Neural crest cell (in vitro differentiated cells): Measurements from ENCODE around the gene EGFR. TPM values are rescaled to one million over a fixed set of nuclear protein-coding genes. Genes with fewer than 3 reads are reported as not detected.

Experiments used
- DNase-seq: peaks from one replicate; pipeline ENCODE4 v3.0.0; 2021; ENCODE audit warnings: low read depth, mixed read lengths, low spot score
- H3K27ac Mint-ChIP-seq: one replicate; pipeline ENCODE4 v1.8.0; 2021; ENCODE audit warnings: mild to moderate bottlenecking, mixed read lengths; ENCODE audit not compliant: unreplicated experiment
- H3K27me3 Mint-ChIP-seq: 2 replicates; pipeline ENCODE4 v1.8.0; 2021; ENCODE audit warnings: low read depth, mild to moderate bottlenecking, mixed read lengths
- H3K36me3 Mint-ChIP-seq: 2 replicates; pipeline ENCODE4 v1.8.0; 2021; ENCODE audit warnings: low read depth, mild to moderate bottlenecking, mixed read lengths
- H3K4me1 Mint-ChIP-seq: 2 replicates; pipeline ENCODE4 v1.8.0; 2021; ENCODE audit warnings: mixed read lengths
- H3K4me3 Mint-ChIP-seq: one replicate; pipeline ENCODE4 v1.8.0; 2021; ENCODE audit warnings: mild to moderate bottlenecking, mixed read lengths
- H3K9me3 Mint-ChIP-seq: 2 replicates; pipeline ENCODE4 v1.8.0; 2021; ENCODE audit warnings: mixed read lengths
- total RNA-seq: library from RNA; stranded (reverse); gene quantifications from 2 replicates; pipeline ENCODE4 v1.2.1, GENCODE V29; 2021
- TF ChIP-seq, protein P1 (sequence below): fragments of 200-600 bp; sonication (generic); conservative IDR thresholded peaks from 2 replicates; pipeline ENCODE4 v1.5.0; 2021; ENCODE audit warnings: antibody characterized with exemption, mild to moderate bottlenecking

Gene EGFR
- total RNA-seq, 1 donor from 2014 or later = 2.3 TPM

DNA sequence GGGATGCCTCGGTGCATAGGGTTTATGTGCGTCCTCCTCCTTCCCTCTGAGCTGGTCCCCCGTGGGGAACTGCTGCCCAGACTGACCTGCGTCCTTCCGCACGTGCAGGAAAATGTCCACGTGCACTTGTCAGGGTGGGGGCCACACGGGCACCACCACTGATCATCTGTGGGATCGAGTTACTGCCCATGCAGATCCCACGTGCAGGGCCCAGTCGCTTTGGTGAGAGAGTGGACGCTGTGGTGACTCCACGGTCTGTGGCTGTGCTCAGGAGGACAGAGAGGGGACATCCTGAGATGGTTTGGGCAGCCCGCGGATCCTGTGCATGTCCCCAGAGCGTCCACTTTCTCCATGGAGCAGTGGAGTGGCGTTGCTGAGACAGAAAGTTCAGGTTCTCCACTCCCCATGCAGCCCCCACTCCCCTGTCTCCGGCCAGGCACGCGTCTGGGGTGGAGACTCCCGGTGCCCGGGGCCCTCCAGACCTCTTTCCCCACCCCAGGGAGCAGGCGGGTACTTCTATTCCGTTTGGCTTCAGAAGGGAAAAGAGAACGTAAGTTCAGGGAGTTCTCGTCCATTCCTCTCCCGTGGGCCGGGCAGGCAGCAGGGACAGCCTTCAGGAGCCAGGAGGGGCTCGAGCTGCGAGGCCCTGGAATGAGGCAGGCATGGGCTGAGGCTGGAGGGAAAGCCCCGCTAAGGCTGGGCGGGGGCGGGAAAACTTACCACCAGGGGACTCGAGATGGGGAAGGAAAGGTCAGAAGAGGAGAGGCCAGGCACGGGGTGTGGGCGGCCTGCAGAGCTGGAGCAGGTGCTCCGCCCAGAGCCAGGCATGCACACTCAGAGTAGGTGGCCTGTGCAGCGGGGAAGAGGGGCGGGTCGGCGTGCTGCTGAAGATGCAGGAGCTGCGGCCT, 59.9 kb downstream of the EGFR start:
- DNase-seq = no peak
- Mint-ChIP-seq H3K4me1 (peaks cover 7% of the 10 kb centered on the region), H3K27me3 (peaks cover 8% of the 10 kb centered on the region), H3K9me3 (no peaks in the 10 kb centered on the region), H3K36me3 (no peaks in the 10 kb centered on the region), H3K27ac (no peak overlapping the region), H3K4me3 (no peak overlapping the region)
- TF ChIP-seq, protein P1, sequence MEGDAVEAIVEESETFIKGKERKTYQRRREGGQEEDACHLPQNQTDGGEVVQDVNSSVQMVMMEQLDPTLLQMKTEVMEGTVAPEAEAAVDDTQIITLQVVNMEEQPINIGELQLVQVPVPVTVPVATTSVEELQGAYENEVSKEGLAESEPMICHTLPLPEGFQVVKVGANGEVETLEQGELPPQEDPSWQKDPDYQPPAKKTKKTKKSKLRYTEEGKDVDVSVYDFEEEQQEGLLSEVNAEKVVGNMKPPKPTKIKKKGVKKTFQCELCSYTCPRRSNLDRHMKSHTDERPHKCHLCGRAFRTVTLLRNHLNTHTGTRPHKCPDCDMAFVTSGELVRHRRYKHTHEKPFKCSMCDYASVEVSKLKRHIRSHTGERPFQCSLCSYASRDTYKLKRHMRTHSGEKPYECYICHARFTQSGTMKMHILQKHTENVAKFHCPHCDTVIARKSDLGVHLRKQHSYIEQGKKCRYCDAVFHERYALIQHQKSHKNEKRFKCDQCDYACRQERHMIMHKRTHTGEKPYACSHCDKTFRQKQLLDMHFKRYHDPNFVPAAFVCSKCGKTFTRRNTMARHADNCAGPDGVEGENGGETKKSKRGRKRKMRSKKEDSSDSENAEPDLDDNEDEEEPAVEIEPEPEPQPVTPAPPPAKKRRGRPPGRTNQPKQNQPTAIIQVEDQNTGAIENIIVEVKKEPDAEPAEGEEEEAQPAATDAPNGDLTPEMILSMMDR = no peak

DNA sequence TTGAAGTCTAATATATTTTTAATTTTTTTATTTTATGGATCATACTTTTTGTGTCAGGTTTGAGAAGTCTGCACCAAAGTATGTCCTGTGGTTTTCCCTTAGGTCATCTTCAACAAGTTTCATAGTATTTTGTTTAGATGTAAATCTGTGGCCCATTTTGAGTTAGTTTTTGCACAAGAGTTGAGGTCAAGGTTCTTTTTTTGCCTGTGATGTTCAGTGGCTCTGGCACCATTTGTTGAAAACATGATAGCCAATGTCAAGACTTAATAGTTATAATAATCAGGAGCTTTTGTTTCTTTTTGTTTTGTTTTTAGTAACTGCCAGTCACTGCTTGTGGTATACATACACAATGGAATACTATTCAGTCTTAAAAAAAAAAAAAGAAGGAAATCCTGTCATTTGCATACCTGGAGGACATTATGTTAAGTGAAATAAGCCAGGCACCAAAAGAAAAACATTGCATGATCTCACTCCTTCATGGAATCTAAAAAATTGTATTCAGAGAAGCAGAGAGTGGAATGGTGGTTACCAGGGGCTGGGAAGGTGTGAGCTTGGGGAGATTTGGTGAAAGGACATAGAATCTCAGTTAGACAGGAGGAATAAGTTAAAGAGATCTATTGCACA, 61.3 kb downstream of the EGFR start:
- Mint-ChIP-seq H3K27me3 (peaks cover 8% of the 10 kb centered on the region), H3K4me1 (peaks cover 7% of the 10 kb centered on the region), H3K27ac (no peak overlapping the region), H3K36me3 (no peaks in the 10 kb centered on the region), H3K4me3 (no peak overlapping the region), H3K9me3 (no peaks in the 10 kb centered on the region)
- TF ChIP-seq, protein P1 = no peak
- no peak for DNase-seq

DNA sequence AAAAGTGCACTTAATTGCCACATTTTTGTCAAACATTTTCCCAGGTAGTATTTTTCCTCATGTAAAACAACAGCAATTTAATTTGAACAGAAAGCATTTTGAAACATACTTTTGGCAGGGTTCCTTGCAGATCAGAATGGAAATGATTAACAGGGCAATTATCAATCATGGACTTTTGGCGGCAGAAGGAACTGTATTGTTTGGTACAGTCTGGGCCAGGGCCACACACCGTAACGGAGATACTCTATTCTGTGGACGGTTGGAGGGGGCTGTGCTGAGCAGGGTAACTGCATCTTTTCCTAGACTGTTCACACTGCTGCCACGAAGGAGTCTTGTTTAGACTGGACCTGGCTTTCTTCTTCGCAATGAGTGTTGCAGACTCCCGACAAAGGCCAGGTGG, 62.3 kb downstream of the EGFR start:
- H3K4me1 Mint-ChIP-seq = peaks cover 16% of the 10 kb centered on the region
- TF ChIP-seq, protein P1 = no peak
- H3K27ac Mint-ChIP-seq = no peak overlapping the region
- DNase-seq = no peak
- H3K27me3 Mint-ChIP-seq = peaks cover 12% of the 10 kb centered on the region
- no peak overlapping the region for H3K4me3 Mint-ChIP-seq
- no peaks in the 10 kb centered on the region for H3K9me3 Mint-ChIP-seq
- H3K36me3 Mint-ChIP-seq = no peaks in the 10 kb centered on the region

DNA sequence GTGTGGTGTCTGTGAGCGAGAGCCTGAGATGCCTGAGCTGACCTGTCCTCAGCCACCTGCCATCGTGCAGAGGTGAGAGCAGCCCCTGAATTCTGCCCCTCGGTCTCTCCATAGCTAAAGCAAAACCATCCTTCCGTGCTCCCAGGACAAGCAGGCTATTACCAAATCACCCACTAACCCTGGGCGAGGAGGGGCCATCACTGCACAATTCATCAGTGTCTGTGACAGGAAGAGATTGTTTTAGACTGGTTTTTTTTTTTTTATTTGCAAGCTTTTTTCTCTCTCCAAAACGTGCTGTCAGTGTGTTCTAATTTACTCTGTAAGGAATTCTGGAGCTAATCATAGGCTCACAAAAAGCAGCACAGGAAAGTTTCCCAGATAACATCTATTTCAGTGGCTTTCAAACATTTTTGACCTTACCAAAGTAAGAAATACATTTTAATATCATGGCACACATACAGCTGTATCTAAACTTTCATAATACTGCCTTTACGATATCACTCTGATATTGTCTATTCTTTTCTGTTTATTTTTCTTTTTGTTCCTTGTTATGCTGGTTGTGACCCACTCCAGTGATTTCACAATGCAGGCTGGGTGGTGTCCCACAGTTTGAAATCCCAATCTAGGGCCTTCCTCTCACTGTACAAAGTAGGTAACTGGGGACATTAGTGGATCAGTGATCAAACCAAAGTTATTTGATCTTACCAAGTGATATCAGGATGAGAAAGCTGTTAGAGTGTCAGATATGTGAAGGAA, 62.8 kb downstream of the EGFR start:
- no peaks in the 10 kb centered on the region for H3K9me3 Mint-ChIP-seq
- no peak overlapping the region for H3K4me3 Mint-ChIP-seq
- no peak for DNase-seq
- TF ChIP-seq, protein P1 = no peak
- no peak overlapping the region for H3K27ac Mint-ChIP-seq
- H3K4me1 Mint-ChIP-seq = peaks cover 19% of the 10 kb centered on the region
- peaks cover 13% of the 10 kb centered on the region for H3K27me3 Mint-ChIP-seq
- H3K36me3 Mint-ChIP-seq = no peaks in the 10 kb centered on the region

DNA sequence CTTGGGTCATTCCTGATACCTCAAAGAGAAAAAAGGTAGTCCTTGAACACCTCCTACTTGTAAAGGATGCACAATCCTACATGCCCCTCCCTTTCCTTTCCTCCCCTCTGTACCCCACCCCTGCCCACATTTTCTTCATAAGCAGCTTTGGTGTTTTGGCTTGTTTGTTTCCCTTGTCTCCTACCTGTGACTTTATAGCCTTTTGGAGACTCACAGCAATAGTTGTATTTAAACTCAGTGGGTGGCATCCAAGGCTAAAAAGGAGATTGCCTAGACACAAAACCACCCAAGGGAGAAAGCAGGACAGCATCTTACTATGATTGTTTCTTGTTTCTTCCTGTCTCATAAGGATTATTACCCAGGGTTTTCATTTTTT, 63.4 kb downstream of the EGFR start:
- Mint-ChIP-seq H3K36me3 (no peaks in the 10 kb centered on the region), H3K27me3 (peaks cover 13% of the 10 kb centered on the region), H3K4me3 (no peak overlapping the region), H3K9me3 (no peaks in the 10 kb centered on the region), H3K4me1 (peaks cover 22% of the 10 kb centered on the region), H3K27ac (no peak overlapping the region)
- no peak for DNase-seq
- TF ChIP-seq, protein P1 = no peak
